GM10266 (cell line): Measurements from ENCODE around the gene TMED7.
"Not testable (repeated sequence)": the region's sequence is repeated elsewhere in the genome, so short reads cannot be mapped to it uniquely, and the experiment has no call there.

Experiments used
- DNase-seq: peaks from one replicate; pipeline ENCODE4 v3.0.0; 2012; ENCODE audit errors: extremely low spot score
- CTCF ChIP-seq: IDR thresholded peaks from 2 replicates; pipeline ENCODE4 v1.5.1; 2012; ENCODE audit warnings: mild to moderate bottlenecking, low read depth; ENCODE audit not compliant: control insufficient read depth, insufficient read depth; ENCODE audit errors: missing control alignments

The TMED7 gene

DNA sequence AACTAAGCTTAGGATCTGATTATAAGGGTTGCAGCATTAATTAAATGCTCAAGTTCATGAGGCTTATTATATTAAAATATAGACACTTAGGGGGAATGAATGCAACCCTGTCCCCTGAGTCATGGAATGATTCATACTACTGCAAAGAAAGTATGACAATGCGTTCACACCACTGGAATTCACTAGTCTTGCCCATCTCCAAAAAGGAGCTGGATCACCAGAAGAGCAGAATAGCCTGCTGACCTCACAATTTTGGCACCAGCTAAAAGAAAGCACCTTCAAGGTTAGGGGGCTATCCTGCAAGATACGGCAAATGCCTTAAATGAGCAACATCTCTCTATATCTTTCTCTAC is 32.0 kb upstream of the TMED7 start:
- no peak for TF ChIP-seq CTCF
- DNase-seq = no peak

DNA sequence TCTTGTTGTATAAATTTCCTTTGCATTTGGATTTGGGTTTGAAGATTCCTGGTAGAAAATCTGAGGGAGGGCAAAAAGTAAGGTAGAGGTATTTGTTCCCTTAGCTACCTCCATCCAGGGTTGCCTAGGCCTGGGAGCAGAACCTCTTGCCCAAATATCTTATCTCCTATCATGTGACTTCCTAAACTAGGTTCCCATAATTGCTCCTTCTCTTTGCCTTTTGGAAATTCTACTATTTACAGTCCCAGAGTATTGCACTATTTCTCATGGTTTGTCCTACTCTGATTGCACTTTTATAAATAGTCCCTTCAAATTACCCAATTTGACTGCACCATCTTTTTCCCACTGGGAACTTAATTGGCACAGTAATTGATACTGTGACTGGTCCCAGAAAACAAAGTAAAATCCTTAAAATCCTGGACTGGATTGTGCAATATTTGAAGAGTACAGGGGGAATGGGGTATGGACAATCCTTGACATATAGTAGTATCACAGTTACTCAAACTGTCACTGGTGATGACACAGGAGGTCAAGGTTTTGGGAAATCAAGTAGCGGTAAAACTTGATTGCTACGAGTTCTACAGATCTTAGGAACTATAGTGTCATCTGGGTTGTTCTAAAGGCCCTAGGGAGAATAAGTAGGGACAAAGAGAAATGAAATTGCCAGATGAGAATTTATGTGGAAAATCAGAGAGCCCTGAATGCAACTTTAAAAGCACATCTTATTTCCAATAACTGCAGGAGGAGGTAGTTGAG is 31.5 kb upstream of the TMED7 start:
- no peak for DNase-seq
- TF ChIP-seq CTCF = no peak

- no peak for DNase-seq
- no peak for TF ChIP-seq CTCF
Observed at GRCh38 chr5:115656404-115656803, 30.6 kb upstream of the TMED7 start.

DNA sequence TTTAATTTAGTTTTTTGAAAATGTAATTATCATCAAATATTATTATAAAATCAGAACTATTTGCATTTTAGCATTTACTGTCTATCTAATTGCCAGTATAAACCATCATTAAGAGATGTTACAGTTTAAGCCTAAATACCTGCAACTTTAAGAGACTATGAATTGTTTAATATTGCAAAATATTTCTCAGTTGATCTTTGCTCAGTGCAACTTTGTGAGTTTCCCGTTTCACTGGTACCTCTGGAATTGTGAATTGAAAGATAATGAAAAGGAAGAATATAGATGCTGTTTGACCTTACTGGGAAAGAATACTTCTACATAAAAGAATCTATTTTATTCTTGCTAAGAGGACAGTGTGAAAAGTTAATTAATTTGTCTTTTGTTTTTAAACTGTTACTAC is 30.2 kb upstream of the TMED7 start:
- no peak for TF ChIP-seq CTCF
- DNase-seq = no peak

DNA sequence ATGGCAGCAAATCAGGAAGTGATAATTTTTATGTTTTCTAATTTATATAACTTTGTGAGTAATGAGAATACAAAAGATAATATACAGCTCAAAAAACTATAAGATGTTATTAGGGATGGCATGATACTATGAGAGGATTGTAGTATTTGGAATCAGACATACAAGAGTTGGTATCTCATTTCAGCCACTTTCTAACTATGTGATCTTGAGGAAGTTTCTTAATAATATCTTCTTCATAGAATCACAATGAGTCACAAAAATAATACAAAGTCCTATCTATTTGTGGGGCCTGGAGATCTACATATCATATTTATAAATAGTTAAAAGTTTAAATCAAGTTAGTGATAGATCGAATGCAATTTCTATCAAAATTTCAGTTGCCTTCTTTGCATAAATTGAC is 23.7 kb upstream of the TMED7 start:
- no peak for DNase-seq
- no peak for TF ChIP-seq CTCF

- TF ChIP-seq CTCF = no peak
- DNase-seq = no peak
Observed at GRCh38 chr5:115648056-115648455, 22.2 kb upstream of the TMED7 start.

GRCh38 chr5:115645386-115645785 is 19.6 kb upstream of the TMED7 start:
- DNase-seq = not testable (repeated sequence)

GRCh38 chr5:115644046-115644445 is 18.2 kb upstream of the TMED7 start:
- DNase-seq = no peak
- no peak for TF ChIP-seq CTCF
